ENCODE measurements around the gene MFSD12. TPM values are rescaled to one million over a fixed set of nuclear protein-coding genes. Genes with fewer than 3 reads are reported as not detected.

MFSD12 gene
- total RNA-seq, 1 donor from 2014 or later = 46.3 TPM

GRCh38 chr19:3604987-3605343, 47.6 kb upstream of the MFSD12 start:
- no peak for FAIRE-seq

GRCh38 chr19:3604227-3604986, 47.0 kb upstream of the MFSD12 start:
- FAIRE-seq (no peak), DNase-seq (ENCODE audit: low read depth) (no peak)

More at GRCh38 chr19:3604987-3605343, 47.6 kb upstream of the MFSD12 start:
- H3K4me3 ChIP-seq (ENCODE audit: low read depth, low read length) = no peak overlapping the region
- no peaks in the 10 kb centered on the region for H3K36me3 ChIP-seq (ENCODE audit: control insufficient read depth, insufficient read depth, low read length)
- no peaks in the 10 kb centered on the region for H3K27me3 ChIP-seq (ENCODE audit: control insufficient read depth, insufficient read depth, low read length)
- no peak for DNase-seq (ENCODE audit: low read depth)
- no peak for TF ChIP-seq CTCF (IDR thresholded peaks at IDR 0.05; ENCODE audit: insufficient read depth, low read length, severe bottlenecking)

GRCh38 chr19:3603121-3603811, 45.9 kb upstream of the MFSD12 start:
- Histone ChIP-seq H3K27me3 (ENCODE audit: control insufficient read depth, insufficient read depth, low read length) (no peaks in the 10 kb centered on the region), H3K36me3 (ENCODE audit: control insufficient read depth, insufficient read depth, low read length) (no peaks in the 10 kb centered on the region), H3K4me3 (ENCODE audit: low read depth, low read length) (no peak overlapping the region)
- no peak for TF ChIP-seq CTCF (IDR thresholded peaks at IDR 0.05; ENCODE audit: insufficient read depth, low read length, severe bottlenecking)
- DNase-seq (ENCODE audit: low read depth) (no peak), FAIRE-seq (no peak)

More at GRCh38 chr19:3604227-3604986, 47.0 kb upstream of the MFSD12 start:
- no peak for TF ChIP-seq CTCF (IDR thresholded peaks at IDR 0.05; ENCODE audit: insufficient read depth, low read length, severe bottlenecking)
- no peaks in the 10 kb centered on the region for H3K27me3 ChIP-seq (ENCODE audit: control insufficient read depth, insufficient read depth, low read length)
- no peak overlapping the region for H3K4me3 ChIP-seq (ENCODE audit: low read depth, low read length)
- H3K36me3 ChIP-seq (ENCODE audit: control insufficient read depth, insufficient read depth, low read length) = no peaks in the 10 kb centered on the region

- H3K27me3 ChIP-seq (ENCODE audit: control insufficient read depth, insufficient read depth, low read length) = no peaks in the 10 kb centered on the region
- no peak overlapping the region for H3K4me3 ChIP-seq (ENCODE audit: low read depth, low read length)
- H3K36me3 ChIP-seq (ENCODE audit: control insufficient read depth, insufficient read depth, low read length) = no peaks in the 10 kb centered on the region
- no peak for TF ChIP-seq CTCF (IDR thresholded peaks at IDR 0.05; ENCODE audit: insufficient read depth, low read length, severe bottlenecking)
- no peak for FAIRE-seq
- no peak for DNase-seq (ENCODE audit: low read depth)
Observed at GRCh38 chr19:3601021-3601420, 43.6 kb upstream of the MFSD12 start.

GRCh38 chr19:3599776-3600187, 42.4 kb upstream of the MFSD12 start:
- TF ChIP-seq CTCF (IDR thresholded peaks at IDR 0.05; ENCODE audit: insufficient read depth, low read length, severe bottlenecking) = no peak
- FAIRE-seq (no peak), DNase-seq (ENCODE audit: low read depth) (no peak)
- no peaks in the 10 kb centered on the region for H3K36me3 ChIP-seq (ENCODE audit: control insufficient read depth, insufficient read depth, low read length)
- H3K27me3 ChIP-seq (ENCODE audit: control insufficient read depth, insufficient read depth, low read length) = no peaks in the 10 kb centered on the region
- H3K4me3 ChIP-seq (ENCODE audit: low read depth, low read length) = no peak overlapping the region
